ENCODE measurements around the gene MATR3.
"Not testable (repeated sequence)": the region's sequence is repeated elsewhere in the genome, so short reads cannot be mapped to it uniquely, and the experiment has no call there.

MATR3 gene

DNA sequence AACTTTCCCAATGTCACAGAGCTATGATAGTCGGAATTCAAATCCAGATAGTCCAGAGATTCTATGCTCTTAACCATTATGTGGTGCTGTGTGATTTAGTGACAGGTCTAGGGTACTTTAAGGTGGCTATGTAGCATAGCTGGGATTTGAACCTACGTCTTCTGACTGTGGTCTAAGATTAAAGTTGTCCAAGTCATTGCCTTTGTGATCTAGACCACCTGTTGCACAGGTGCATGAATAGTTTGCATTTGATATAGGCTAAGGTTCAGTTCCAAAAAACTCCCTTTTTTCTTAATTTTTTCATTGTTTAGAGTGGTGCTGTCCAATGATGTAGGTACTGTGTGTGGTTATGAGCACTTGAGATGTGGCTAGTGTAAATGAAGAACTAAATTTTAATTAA is 50.6 kb downstream of the MATR3 start:
- H3K4me3 ChIP-seq (ENCODE audit: control insufficient read depth, low read depth, low read length) = no peak overlapping the region
- no peak for DNase-seq (ENCODE audit: low read depth)

DNA sequence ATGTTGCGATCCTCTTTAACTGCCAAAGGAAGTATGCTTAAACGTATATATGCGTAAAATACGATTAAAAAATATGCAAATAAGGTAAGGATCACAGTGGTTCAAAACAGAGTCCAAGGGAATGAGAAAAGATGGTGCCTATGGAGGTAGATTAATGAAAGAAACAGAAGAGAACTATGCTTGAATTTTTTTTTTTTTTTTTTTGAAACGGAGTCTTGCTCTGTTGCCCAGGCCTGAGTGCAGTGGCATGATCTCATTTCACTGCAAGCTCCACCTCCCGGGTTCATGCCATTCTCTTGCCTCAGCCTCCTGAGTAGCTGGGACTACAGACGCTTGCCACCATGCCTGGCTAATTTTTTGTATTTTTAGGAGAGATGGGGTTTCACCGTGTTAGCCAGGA is 51.9 kb downstream of the MATR3 start:
- DNase-seq (ENCODE audit: low read depth); H3K4me3 ChIP-seq (ENCODE audit: control insufficient read depth, low read depth, low read length): not testable (repeated sequence)

More for the DNA sequence above, 50.6 kb downstream of the MATR3 start:
- TF ChIP-seq, protein P1, sequence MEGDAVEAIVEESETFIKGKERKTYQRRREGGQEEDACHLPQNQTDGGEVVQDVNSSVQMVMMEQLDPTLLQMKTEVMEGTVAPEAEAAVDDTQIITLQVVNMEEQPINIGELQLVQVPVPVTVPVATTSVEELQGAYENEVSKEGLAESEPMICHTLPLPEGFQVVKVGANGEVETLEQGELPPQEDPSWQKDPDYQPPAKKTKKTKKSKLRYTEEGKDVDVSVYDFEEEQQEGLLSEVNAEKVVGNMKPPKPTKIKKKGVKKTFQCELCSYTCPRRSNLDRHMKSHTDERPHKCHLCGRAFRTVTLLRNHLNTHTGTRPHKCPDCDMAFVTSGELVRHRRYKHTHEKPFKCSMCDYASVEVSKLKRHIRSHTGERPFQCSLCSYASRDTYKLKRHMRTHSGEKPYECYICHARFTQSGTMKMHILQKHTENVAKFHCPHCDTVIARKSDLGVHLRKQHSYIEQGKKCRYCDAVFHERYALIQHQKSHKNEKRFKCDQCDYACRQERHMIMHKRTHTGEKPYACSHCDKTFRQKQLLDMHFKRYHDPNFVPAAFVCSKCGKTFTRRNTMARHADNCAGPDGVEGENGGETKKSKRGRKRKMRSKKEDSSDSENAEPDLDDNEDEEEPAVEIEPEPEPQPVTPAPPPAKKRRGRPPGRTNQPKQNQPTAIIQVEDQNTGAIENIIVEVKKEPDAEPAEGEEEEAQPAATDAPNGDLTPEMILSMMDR (conservative IDR thresholded peaks at IDR 0.05; ENCODE audit: control insufficient read depth, insufficient read depth, low read depth, low read length) = no peak

DNA sequence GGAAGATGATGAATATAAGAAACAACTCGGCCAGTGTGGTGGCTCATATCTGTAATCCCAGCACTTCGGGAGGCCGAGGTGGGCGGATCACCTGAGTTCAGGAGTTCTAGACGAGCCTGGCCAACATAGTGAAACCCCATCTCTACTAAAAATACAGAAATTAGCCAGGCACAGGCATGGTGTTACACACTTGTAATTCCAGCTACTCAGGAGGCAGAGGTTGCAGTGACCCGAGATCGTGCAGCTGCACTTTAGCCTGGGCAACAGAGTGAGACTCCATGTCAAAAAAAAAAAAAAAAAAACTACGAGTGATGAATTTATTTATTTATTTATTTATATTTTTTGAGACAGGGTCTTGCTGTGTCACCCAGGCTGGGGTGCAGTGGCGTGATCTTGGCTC is 54.3 kb downstream of the MATR3 start:
- H3K4me3 ChIP-seq (ENCODE audit: control insufficient read depth, low read depth, low read length); DNase-seq (ENCODE audit: low read depth): not testable (repeated sequence)

DNA sequence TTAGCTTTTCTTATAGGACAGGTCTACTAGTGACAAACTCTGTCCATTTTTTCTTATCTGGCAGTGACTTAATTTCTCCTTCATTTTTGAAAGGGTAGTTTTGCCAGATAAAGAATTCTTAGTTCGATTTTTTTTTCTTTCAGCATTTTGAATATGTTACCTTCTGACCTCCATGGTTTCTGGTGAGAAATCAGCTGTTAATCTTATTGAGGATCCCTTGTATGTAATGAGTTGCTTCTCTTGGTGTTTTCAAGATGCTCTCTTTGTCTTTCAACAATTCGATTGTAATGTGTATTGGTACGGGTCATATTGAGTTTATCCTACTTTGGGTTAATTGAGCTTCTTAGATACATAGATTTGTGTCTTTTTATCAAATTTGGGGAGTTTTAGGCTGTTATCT is 60.6 kb downstream of the MATR3 start:
- DNase-seq (ENCODE audit: low read depth) = no peak
- no peak overlapping the region for H3K4me3 ChIP-seq (ENCODE audit: control insufficient read depth, low read depth, low read length)
- TF ChIP-seq, protein P1 (conservative IDR thresholded peaks at IDR 0.05; ENCODE audit: control insufficient read depth, insufficient read depth, low read depth, low read length) = no peak

DNA sequence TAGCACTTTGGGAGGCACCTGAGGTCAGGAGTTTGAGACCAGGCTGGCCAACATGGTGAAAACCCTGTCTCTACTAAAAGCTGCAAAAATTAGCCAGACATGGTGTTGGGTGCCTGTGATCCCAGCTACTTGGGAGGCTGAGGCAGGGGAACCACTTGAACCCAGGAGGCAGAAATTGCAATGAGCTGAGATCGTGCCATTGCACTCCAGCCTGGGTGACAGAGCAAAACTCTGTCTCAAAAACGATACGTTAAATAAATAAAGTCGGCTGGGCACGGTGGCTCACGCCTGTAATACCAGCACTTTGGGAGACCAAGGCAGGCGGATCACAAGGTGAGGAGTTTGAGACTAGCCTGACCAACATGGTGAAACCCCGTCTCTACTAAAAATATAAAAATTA is 62.4 kb downstream of the MATR3 start:
- H3K4me3 ChIP-seq (ENCODE audit: control insufficient read depth, low read depth, low read length); DNase-seq (ENCODE audit: low read depth): not testable (repeated sequence)

DNA sequence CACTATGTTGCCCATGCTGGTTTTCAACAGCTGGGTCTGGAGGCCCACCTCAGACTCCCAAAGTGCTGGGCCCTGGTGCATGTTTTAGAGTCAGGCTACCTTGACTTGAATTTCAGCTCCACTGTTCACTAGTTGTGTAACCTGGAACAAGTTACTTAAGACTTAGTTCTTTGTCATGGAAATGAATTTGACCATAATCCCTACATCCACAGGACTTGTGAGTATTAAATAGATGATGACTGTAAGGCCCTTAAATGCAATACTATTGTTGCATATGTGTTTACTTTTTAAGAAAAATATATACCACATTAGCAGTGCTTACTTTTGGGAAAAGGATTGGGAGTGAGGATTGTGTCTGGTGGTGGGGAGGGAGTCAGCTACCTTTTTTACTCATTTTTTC is 64.5 kb downstream of the MATR3 start:
- no peak for DNase-seq (ENCODE audit: low read depth)
- no peak overlapping the region for H3K4me3 ChIP-seq (ENCODE audit: control insufficient read depth, low read depth, low read length)
- TF ChIP-seq, protein P1 (conservative IDR thresholded peaks at IDR 0.05; ENCODE audit: control insufficient read depth, insufficient read depth, low read depth, low read length) = no peak

DNA sequence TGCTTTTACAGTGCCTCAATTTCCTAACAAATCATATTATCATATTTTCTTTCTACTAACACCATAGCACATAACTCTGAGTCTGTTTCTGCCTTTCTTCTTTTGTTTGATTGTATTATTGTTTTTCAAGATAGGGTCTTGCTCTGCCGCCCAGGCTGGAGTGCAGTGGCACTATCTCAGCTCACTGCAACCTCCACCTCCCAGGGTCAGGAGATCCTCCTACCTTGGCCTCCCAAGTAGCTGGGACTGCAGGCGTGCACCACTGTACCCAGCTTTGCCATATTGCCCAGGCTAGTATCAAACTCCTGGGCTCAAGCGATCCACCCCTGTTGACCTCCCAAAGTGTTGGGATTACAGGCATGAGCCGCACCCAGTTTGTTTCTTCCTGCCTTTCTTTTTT is 66.8 kb downstream of the MATR3 start:
- H3K4me3 ChIP-seq (ENCODE audit: control insufficient read depth, low read depth, low read length) = no peak overlapping the region
- no peak for DNase-seq (ENCODE audit: low read depth)
- TF ChIP-seq, protein P1 (conservative IDR thresholded peaks at IDR 0.05; ENCODE audit: control insufficient read depth, insufficient read depth, low read depth, low read length) = no peak

DNA sequence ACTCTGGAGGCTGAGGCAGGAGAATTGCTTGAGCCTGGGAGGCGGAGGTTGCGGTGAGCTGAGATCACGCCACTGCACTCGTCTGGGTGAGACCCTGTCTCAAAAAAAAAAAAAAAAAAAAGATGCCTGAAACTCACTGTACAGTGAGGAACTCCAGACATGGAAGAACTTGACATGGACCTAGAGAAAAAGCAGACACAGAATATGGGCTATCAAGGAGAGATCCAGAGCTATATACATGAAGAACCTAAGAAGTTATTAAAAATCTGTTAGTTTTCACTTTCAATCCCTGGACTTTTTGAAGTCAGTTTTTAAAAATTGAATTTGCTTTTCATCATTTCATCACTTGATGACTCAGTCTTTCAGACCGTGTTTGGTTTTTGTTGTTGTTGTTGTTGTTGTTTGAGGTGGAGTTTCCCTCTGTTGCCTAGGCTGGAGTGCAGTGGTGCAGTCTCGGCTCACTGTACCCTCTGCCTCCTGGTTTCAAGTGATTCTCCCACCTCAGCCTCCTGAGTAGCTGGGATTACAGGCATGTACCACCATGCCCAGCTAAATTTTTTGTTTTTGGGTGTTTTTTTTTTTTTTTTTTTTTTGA is 68.4 kb downstream of the MATR3 start:
- no peak overlapping the region for H3K4me3 ChIP-seq (ENCODE audit: control insufficient read depth, low read depth, low read length)
- TF ChIP-seq, protein P1 (conservative IDR thresholded peaks at IDR 0.05; ENCODE audit: control insufficient read depth, insufficient read depth, low read depth, low read length) = no peak
- DNase-seq (ENCODE audit: low read depth) = no peak

Measured in fibroblast of mammary gland (primary cell).